H1 (cell line): ENCODE data around the gene COL9A2. TPM values are rescaled to one million over a fixed set of nuclear protein-coding genes. Genes with fewer than 3 reads are reported as not detected.

ENCODE experiments used
- CHD7 ChIP-seq: fragments of 300-600 bp; sonication (generic); IDR thresholded peaks from 2 replicates; pipeline ENCODE4 v1.7.1; 2012; ENCODE audit warnings: low read length, moderate library complexity, mild to moderate bottlenecking, inconsistent platforms; ENCODE audit not compliant: insufficient replicate concordance
- CTBP2 ChIP-seq: IDR thresholded peaks from 2 replicates; pipeline ENCODE4 v1.7.0; 2011; ENCODE audit warnings: borderline replicate concordance, mild to moderate bottlenecking, moderate library complexity, mixed read lengths, low read length; ENCODE audit not compliant: insufficient read depth, insufficient read length
- NANOG ChIP-seq: IDR thresholded peaks from 2 replicates; pipeline ENCODE4 v1.6.1; 2011; ENCODE audit warnings: low read length, low read depth, mild to moderate bottlenecking, inconsistent platforms; ENCODE audit not compliant: insufficient read depth, poor library complexity, severe bottlenecking
- polyA plus RNA-seq, 7 experiments: library from polyadenylated mRNA; depleted of rRNA in 3 of 7; stranded (reverse) in 5 of 7; unstranded in 2 of 7; fragments of >200 nt in 5 of 7; fragments of 200-250 nt in 2 of 7; gene quantifications; 1 replicate in 5 of 7; 2 replicates in 1 of 7; 4 replicates in 1 of 7; pipeline versions ENCODE4 v1.2.1 to v1.2.3, GENCODE V29; 2011 to 2013; ENCODE audit warnings: missing spikeins in 2 of 7, mixed read lengths in 2 of 7
- total RNA-seq: library from RNA; stranded (reverse); fragmentation: NEBNext Ultra II Directional; extraction: Animal tissue kit (Norgen Biotek cat#: 25700); gene quantifications from 2 replicates; pipeline ENCODE4 v1.2.1, GENCODE V29; 2021

Gene COL9A2
- total and polyA plus RNA-seq, 2 of the 8 experiments (the other 6 are each of a cell fraction or from before 2014, with no cell fraction given): 3.2 to 3.3 TPM

- no peak for TF ChIP-seq CHD7
- no peak for TF ChIP-seq CTBP2
- no peak for TF ChIP-seq NANOG
Observed at GRCh38 chr1:40270152-40270834, 46.8 kb downstream of the COL9A2 start (continued).
